H1 (cell line): ENCODE measurements around the gene ZFP36L1. TPM values are rescaled to one million over a fixed set of nuclear protein-coding genes. Genes with fewer than 3 reads are reported as not detected.

Experiments
- CTCF ChIA-PET: fragments of 300-600 bp; sonication (Branson Sonifier 250); formaldehyde crosslinking; loops from one replicate; lab custom pipeline; 2021; ENCODE audit not compliant: partially characterized antibody; lab: Charles Lee
- POLR2A ChIA-PET: fragments of 300-600 bp; sonication (Branson Sonifier 250); formaldehyde crosslinking; loops from one replicate; lab custom pipeline; 2021; ENCODE audit warnings: inconsistent platforms; ENCODE audit not compliant: partially characterized antibody; lab: Charles Lee
- DNase-seq, 2 experiments: peaks; one replicate each; pipeline versions ENCODE4 v3.0.0 to v3.0.0-alpha.2; 2010 to 2022; ENCODE audit warnings: low spot score in 2 of 2, low read depth in 1 of 2, mixed read lengths in 1 of 2
- FAIRE-seq: peaks from 2 replicates; lab custom pipeline; 2011; peaks lifted over from hg19 to GRCh38; lab: Jason Lieb, UNC
- H2AFZ ChIP-seq: 2 replicates; pipeline ENCODE4 v1.8.1; 2012; ENCODE audit warnings: low read length, inconsistent platforms
- H2AK5ac ChIP-seq: 2 replicates; pipeline ENCODE4 v1.6.1; 2013; ENCODE audit warnings: low read depth, low read length
- H2BK120ac ChIP-seq: replicated peaks from 2 replicates; pipeline ENCODE3; 2013; ENCODE audit warnings: low read depth, low read length, inconsistent platforms
- H2BK12ac ChIP-seq: 2 replicates; pipeline ENCODE4 v1.6.1; 2013; ENCODE audit warnings: low read depth, low read length
- H2BK15ac ChIP-seq: 2 replicates; pipeline ENCODE4 v1.6.1; 2013; ENCODE audit warnings: low read length
- H2BK20ac ChIP-seq: 2 replicates; pipeline ENCODE4 v1.6.1; 2013; ENCODE audit warnings: low read length
- H2BK5ac ChIP-seq: 2 replicates; pipeline ENCODE4 v1.6.1; 2013; ENCODE audit warnings: low read depth, low read length
- H3K14ac ChIP-seq: 2 replicates; pipeline ENCODE4 v1.6.1; 2013; ENCODE audit warnings: inconsistent platforms; ENCODE audit not compliant: insufficient read length
- H3K18ac ChIP-seq: 2 replicates; pipeline ENCODE4 v1.6.1; 2013; ENCODE audit warnings: low read length; ENCODE audit errors: extremely low read depth
- H3K23ac ChIP-seq: 2 replicates; pipeline ENCODE4 v1.6.1; 2013; ENCODE audit warnings: inconsistent platforms; ENCODE audit not compliant: insufficient read length
- H3K23me2 ChIP-seq: 2 replicates; pipeline ENCODE4 v1.6.1; 2013; ENCODE audit warnings: low read depth, low read length
- H3K27ac ChIP-seq: 2 replicates; pipeline ENCODE4 v1.6.1; 2011; ENCODE audit warnings: low read depth, low read length, inconsistent platforms
- H3K27me3 ChIP-seq, 4 experiments: replicated peaks in 1 of 4; 1 replicate in 1 of 4; 2 replicates in 3 of 4; pipeline versions ENCODE4 v1.6.1 to v1.8.1; 2011 to 2013; ENCODE audit warnings: low read length in 3 of 4, mild to moderate bottlenecking in 3 of 4, inconsistent platforms in 2 of 4, mixed read lengths in 2 of 4, moderate library complexity in 1 of 4; ENCODE audit not compliant: control insufficient read depth in 3 of 4, insufficient read depth in 3 of 4; ENCODE audit errors: extremely low read depth in 1 of 4
- H3K36me3 ChIP-seq, 4 experiments: 2 replicates each; pipeline versions ENCODE4 v1.6.1 to v1.8.1; 2011 to 2013; ENCODE audit warnings: mild to moderate bottlenecking in 4 of 4, low read length in 3 of 4, moderate library complexity in 2 of 4, control low read depth in 1 of 4, inconsistent platforms in 1 of 4; ENCODE audit not compliant: insufficient read depth in 4 of 4, control insufficient read depth in 2 of 4
- H3K4ac ChIP-seq: replicated peaks from 2 replicates; pipeline ENCODE3; 2013; ENCODE audit warnings: low read length, low read depth, mixed read lengths, inconsistent platforms; ENCODE audit not compliant: insufficient read length
- H3K4me1 ChIP-seq, 4 experiments: replicated peaks in 1 of 4; 1 replicate in 1 of 4; 2 replicates in 3 of 4; pipeline versions ENCODE4 v1.6.1 to v1.8.1; 2011 to 2013; ENCODE audit warnings: low read length in 3 of 4, inconsistent platforms in 2 of 4, mixed read lengths in 1 of 4; ENCODE audit not compliant: insufficient read depth in 4 of 4, control insufficient read depth in 3 of 4
- H3K4me2 ChIP-seq, 2 experiments: 2 replicates each; pipeline versions ENCODE4 v1.6.1 to v1.8.1; 2011 to 2013; ENCODE audit warnings: low read depth in 2 of 2, low read length in 2 of 2, control low read depth in 1 of 2, inconsistent platforms in 1 of 2, mild to moderate bottlenecking in 1 of 2; ENCODE audit not compliant: insufficient read depth in 1 of 2
- H3K4me3 ChIP-seq, 4 experiments: fragments of 200-600, 300-600 bp in 1 of 4; sonication (generic), shearing (Covaris generic), sonication (Bioruptor Twin) in 1 of 4; 2 replicates each; pipeline versions ENCODE4 v1.5.1 to v1.8.1; 2011 to 2016; ENCODE audit warnings: low read length in 4 of 4, low read depth in 3 of 4, control low read depth in 2 of 4, inconsistent platforms in 2 of 4, mild to moderate bottlenecking in 2 of 4, mixed read lengths in 1 of 4, moderate library complexity in 1 of 4; ENCODE audit not compliant: insufficient read depth in 2 of 4; ENCODE audit errors: extremely low read depth in 1 of 4
- H3K56ac ChIP-seq: replicated peaks from 2 replicates; pipeline ENCODE3; 2013; ENCODE audit warnings: low read depth, mild to moderate bottlenecking, mixed read lengths, low read length, inconsistent platforms; ENCODE audit not compliant: insufficient read length
- H3K79me1 ChIP-seq: 2 replicates; pipeline ENCODE4 v1.6.1; 2013; ENCODE audit warnings: low read depth, low read length, control low read depth
- H3K79me2 ChIP-seq, 2 experiments: 2 replicates each; pipeline versions ENCODE4 v1.6.1 to v1.8.1; 2012 to 2013; ENCODE audit warnings: low read length in 2 of 2, mild to moderate bottlenecking in 2 of 2, inconsistent platforms in 1 of 2; ENCODE audit not compliant: insufficient read depth in 2 of 2, control insufficient read depth in 1 of 2
- H3K9ac ChIP-seq, 4 experiments: replicated peaks in 1 of 4; 1 replicate in 1 of 4; 2 replicates in 3 of 4; pipeline versions ENCODE4 v1.6.1 to v1.8.1; 2011 to 2013; ENCODE audit warnings: low read depth in 3 of 4, low read length in 3 of 4, control low read depth in 2 of 4, mild to moderate bottlenecking in 2 of 4, moderate library complexity in 2 of 4, inconsistent platforms in 1 of 4; ENCODE audit errors: extremely low read depth in 1 of 4
- H3K9me3 ChIP-seq, 2 experiments: 2 replicates each; pipeline versions ENCODE4 v1.6.1 to v1.8.1; 2012 to 2013; ENCODE audit warnings: mild to moderate bottlenecking in 2 of 2, moderate library complexity in 2 of 2, control low read depth in 1 of 2, inconsistent platforms in 1 of 2, low read depth in 1 of 2, low read length in 1 of 2, mixed read lengths in 1 of 2; ENCODE audit not compliant: insufficient read depth in 2 of 2
- H4K20me1 ChIP-seq, 2 experiments: replicated peaks in 1 of 2; 2 replicates each; pipeline versions ENCODE3 to v1.8.1; 2011 to 2013; ENCODE audit warnings: inconsistent platforms in 2 of 2, low read length in 2 of 2, mild to moderate bottlenecking in 1 of 2; ENCODE audit not compliant: insufficient read depth in 2 of 2, control insufficient read depth in 1 of 2
- H4K5ac ChIP-seq: 2 replicates; pipeline ENCODE4 v1.6.1; 2013; ENCODE audit warnings: low read length, low read depth, mixed read lengths, inconsistent platforms; ENCODE audit not compliant: insufficient read length
- H4K8ac ChIP-seq: 2 replicates; pipeline ENCODE4 v1.8.0; 2013; ENCODE audit warnings: mild to moderate bottlenecking, moderate library complexity, low read length, inconsistent platforms; ENCODE audit not compliant: insufficient read depth; ENCODE audit errors: extremely low read depth
- H4K91ac ChIP-seq: replicated peaks from 2 replicates; pipeline ENCODE3; 2013; ENCODE audit warnings: low read length, mixed read lengths, inconsistent platforms; ENCODE audit not compliant: insufficient read length
- CREB1 ChIP-seq: IDR thresholded peaks from 2 replicates; pipeline ENCODE4 v1.6.1; 2012; ENCODE audit warnings: inconsistent platforms
- EGR1 ChIP-seq: IDR thresholded peaks from 2 replicates; pipeline ENCODE4 v1.6.1; 2011; ENCODE audit warnings: low read depth, low read length, borderline replicate concordance
- EP300 ChIP-seq, 2 experiments: IDR thresholded peaks; 1 replicate in 1 of 2; 2 replicates in 1 of 2; pipeline ENCODE4 v1.6.1; 2011 to 2012; ENCODE audit warnings: low read depth in 2 of 2, low read length in 2 of 2, mild to moderate bottlenecking in 2 of 2, borderline replicate concordance in 1 of 2, inconsistent platforms in 1 of 2, moderate library complexity in 1 of 2
- HDAC2 ChIP-seq, 2 experiments: fragments of 300-600 bp in 1 of 2; sonication (generic) in 1 of 2; IDR thresholded peaks; 2 replicates each; pipeline ENCODE4 v1.6.1; 2011 to 2012; ENCODE audit warnings: low read depth in 2 of 2, low read length in 2 of 2, mild to moderate bottlenecking in 2 of 2, moderate library complexity in 2 of 2, borderline replicate concordance in 1 of 2, inconsistent platforms in 1 of 2
- POLR2AphosphoS5 ChIP-seq: IDR thresholded peaks from 2 replicates; pipeline ENCODE4 v1.6.1; 2011; ENCODE audit warnings: low read depth, low read length
- RNF2 ChIP-seq: fragments of 200-900, 300-1000 bp; sonication (generic); IDR thresholded peaks from 2 replicates; pipeline ENCODE4 v1.7.1; 2016; ENCODE audit warnings: borderline replicate concordance, low read depth, mild to moderate bottlenecking, antibody characterized with exemption, low read length; ENCODE audit not compliant: poor library complexity, severe bottlenecking; ENCODE audit errors: missing control alignments
- SRF ChIP-seq: IDR thresholded peaks from 2 replicates; pipeline ENCODE4 v1.6.1; 2011; ENCODE audit warnings: mild to moderate bottlenecking, low read depth, low read length, moderate library complexity
- TAF1 ChIP-seq: IDR thresholded peaks from 2 replicates; pipeline ENCODE4 v1.6.1; 2011; ENCODE audit warnings: mild to moderate bottlenecking, low read depth, low read length
- WGBS, 2 experiments: shearing (Covaris generic) in 1 of 2; methylation state at CpG; one replicate each; pipeline versions ENCODE4 v1.1.6 to v1.1.7; 2013 to 2015; ENCODE audit warnings: low lambda C conversion rate in 2 of 2, mixed read lengths in 2 of 2, inconsistent platforms in 1 of 2, low coverage in 1 of 2, missing lambda C conversion rate in 1 of 2; ENCODE audit not compliant: insufficient replicate concordance in 2 of 2, insufficient coverage in 1 of 2, insufficient read length in 1 of 2; ENCODE audit errors: extremely low coverage in 1 of 2, missing lambda C conversion rate in 1 of 2; 5-methylcytosine and 5-hydroxymethylcytosine counted together
- polyA plus RNA-seq, 7 experiments: library from polyadenylated mRNA; depleted of rRNA in 3 of 7; stranded (reverse) in 5 of 7; unstranded in 2 of 7; fragments of >200 nt in 5 of 7; fragments of 200-250 nt in 2 of 7; gene quantifications; 1 replicate in 5 of 7; 2 replicates in 1 of 7; 4 replicates in 1 of 7; pipeline versions ENCODE4 v1.2.1 to v1.2.3, GENCODE V29; 2011 to 2013; ENCODE audit warnings: missing spikeins in 2 of 7, mixed read lengths in 2 of 7
- total RNA-seq: library from RNA; stranded (reverse); fragmentation: NEBNext Ultra II Directional; extraction: Animal tissue kit (Norgen Biotek cat#: 25700); gene quantifications from 2 replicates; pipeline ENCODE4 v1.2.1, GENCODE V29; 2021
- TF ChIP-seq, protein P1 (sequence below), 3 experiments: IDR thresholded peaks; 1 replicate in 2 of 3; 2 replicates in 1 of 3; pipeline versions ENCODE4 v1.5.1 to v1.6.1; 2011; ENCODE audit warnings: low read length in 3 of 3, mild to moderate bottlenecking in 3 of 3, inconsistent platforms in 2 of 3, low read depth in 1 of 3, moderate library complexity in 1 of 3; ENCODE audit not compliant: insufficient read depth in 1 of 3; ENCODE audit errors: control extremely low read depth in 1 of 3

ZFP36L1 gene
- total and polyA plus RNA-seq, 2 of the 8 experiments (the other 6 are each of a cell fraction or from before 2014, with no cell fraction given), result 80.4 to 132 TPM

DNA sequence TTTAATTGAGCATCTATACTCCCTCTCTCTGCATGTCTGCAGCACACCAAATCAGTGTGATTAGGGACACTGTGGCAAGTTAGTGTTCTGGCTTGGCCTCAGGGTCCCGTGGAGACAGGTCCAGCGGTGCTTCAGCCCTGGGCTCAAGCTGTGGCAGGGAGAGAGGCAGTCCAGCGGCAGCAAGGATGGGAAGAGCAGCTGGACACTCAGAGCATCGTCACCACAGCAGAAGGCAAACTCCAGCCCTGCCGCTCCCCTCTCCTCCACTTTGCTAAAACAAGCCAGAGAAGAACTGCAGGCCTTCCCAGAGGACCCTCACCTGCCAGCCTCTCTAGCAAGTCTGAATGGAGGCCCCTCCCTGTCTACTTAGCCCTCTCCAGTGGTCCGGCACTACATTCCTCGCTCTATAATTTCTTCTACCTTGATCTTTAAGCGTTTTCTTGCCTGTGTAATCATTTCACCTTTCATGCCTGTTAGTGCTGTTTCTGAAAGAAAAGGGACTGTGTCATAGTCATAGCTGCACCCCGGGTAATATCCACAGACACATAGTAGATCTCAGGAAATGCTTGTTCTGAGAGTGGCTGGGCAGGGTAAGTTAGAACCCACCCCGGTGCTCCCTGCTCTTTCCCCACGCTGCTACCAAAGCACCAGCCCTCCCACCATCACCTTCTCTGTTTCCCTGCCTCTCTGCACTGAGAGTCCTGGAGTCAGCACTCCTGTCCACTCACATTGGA lies 22.1 kb downstream of the ZFP36L1 start:
- H2BK15ac ChIP-seq, result no peak overlapping the region
- 88% methylated on average over 11 of the region's 11 CpGs; no CpG with 5 or more reads in 1 of the 2 experiments for WGBS, 2 experiments
- H3K9ac ChIP-seq, result no peak overlapping the region
- ChIA-PET POLR2A (interaction anchor here (19.6 kb wide), 1 partner anchor 18 kb away, joined by 197 read pairs; the partner anchor contains the start of gene ZFP36L1), CTCF (interaction anchor here (1.0 to 3.0 kb wide), 5 partner anchors 18 to 101 kb away, joined by 3 to 15 read pairs (median 4); no protein-coding TSS in a partner anchor)
- H3K4me1 ChIP-seq, result no peaks in the 10 kb centered on the region; a peak in 2 of 7 replicates
- DNase-seq (no peak), FAIRE-seq (no peak)
- no peaks in the 10 kb centered on the region for H3K23me2 ChIP-seq
- H2BK120ac ChIP-seq, result no peak overlapping the region
- no peak overlapping the region for H3K4me3 ChIP-seq
- no peak overlapping the region for H4K91ac ChIP-seq
- H3K4me2 ChIP-seq, result no peak overlapping the region
- H4K8ac ChIP-seq, result no peak overlapping the region
- no peak overlapping the region for H2BK20ac ChIP-seq
- H3K18ac ChIP-seq, result no peak overlapping the region
- H4K20me1 ChIP-seq, result no peaks in the 10 kb centered on the region
- H2BK12ac ChIP-seq, result no peak overlapping the region
- no peak overlapping the region for H3K4ac ChIP-seq
- H3K36me3 ChIP-seq, result no peaks in the 10 kb centered on the region
- no peak overlapping the region for H3K23ac ChIP-seq
- no peaks in the 10 kb centered on the region for H3K79me2 ChIP-seq
- no peak overlapping the region for H2AFZ ChIP-seq
- no peaks in the 10 kb centered on the region for H3K9me3 ChIP-seq
- H3K27me3 ChIP-seq, result no peaks in the 10 kb centered on the region
- H2AK5ac ChIP-seq, result no peak overlapping the region
- H3K79me1 ChIP-seq, result no peaks in the 10 kb centered on the region
- H4K5ac ChIP-seq, result no peak overlapping the region
- no peak overlapping the region for H3K14ac ChIP-seq
- no peak overlapping the region for H3K27ac ChIP-seq
- no peak overlapping the region for H3K56ac ChIP-seq
- H2BK5ac ChIP-seq, result no peak overlapping the region
- TF ChIP-seq, protein P1, sequence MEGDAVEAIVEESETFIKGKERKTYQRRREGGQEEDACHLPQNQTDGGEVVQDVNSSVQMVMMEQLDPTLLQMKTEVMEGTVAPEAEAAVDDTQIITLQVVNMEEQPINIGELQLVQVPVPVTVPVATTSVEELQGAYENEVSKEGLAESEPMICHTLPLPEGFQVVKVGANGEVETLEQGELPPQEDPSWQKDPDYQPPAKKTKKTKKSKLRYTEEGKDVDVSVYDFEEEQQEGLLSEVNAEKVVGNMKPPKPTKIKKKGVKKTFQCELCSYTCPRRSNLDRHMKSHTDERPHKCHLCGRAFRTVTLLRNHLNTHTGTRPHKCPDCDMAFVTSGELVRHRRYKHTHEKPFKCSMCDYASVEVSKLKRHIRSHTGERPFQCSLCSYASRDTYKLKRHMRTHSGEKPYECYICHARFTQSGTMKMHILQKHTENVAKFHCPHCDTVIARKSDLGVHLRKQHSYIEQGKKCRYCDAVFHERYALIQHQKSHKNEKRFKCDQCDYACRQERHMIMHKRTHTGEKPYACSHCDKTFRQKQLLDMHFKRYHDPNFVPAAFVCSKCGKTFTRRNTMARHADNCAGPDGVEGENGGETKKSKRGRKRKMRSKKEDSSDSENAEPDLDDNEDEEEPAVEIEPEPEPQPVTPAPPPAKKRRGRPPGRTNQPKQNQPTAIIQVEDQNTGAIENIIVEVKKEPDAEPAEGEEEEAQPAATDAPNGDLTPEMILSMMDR (IDR thresholded peaks at IDR 0.05; ENCODE audit: control extremely low read depth in 1 of 3, insufficient read depth in 1 of 3, low read depth in 1 of 3, low read length in 3 of 3), result no peak
- no peak for TF ChIP-seq EP300 (IDR thresholded peaks at IDR 0.05; ENCODE audit: borderline replicate concordance in 1 of 2, low read depth in 2 of 2, low read length in 2 of 2)
- TF ChIP-seq TAF1, result no peak
- TF ChIP-seq HDAC2 (IDR thresholded peaks at IDR 0.05; ENCODE audit: borderline replicate concordance in 1 of 2, low read depth in 2 of 2, low read length in 2 of 2), result no peak
- TF ChIP-seq SRF, result no peak
- no peak for TF ChIP-seq RNF2
- no peak for TF ChIP-seq CREB1
- TF ChIP-seq EGR1, result no peak
- no peak for TF ChIP-seq POLR2AphosphoS5
